Measurements from ENCODE around the gene VPS8.

VPS8 gene

DNA sequence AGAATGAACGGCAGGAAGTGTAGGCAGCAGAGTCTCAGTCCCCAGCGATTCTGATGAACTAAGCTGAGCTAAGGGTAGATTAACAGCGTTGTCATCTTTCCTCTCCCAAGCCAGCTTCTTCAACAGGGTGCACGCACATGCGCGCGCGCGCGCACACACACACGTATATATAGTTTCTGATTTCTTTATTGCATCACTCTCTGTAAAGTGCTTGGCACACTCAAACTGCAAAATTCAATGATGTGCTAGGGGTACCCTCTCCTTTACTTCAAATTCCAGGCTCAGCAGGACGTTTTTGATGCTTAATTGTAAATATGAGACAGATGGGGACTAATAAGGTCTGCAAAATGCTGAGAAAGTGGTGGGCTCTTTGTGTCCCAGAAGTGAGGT lies 26.1 kb upstream of the VPS8 start:
- DNase-seq, result no peak

DNA sequence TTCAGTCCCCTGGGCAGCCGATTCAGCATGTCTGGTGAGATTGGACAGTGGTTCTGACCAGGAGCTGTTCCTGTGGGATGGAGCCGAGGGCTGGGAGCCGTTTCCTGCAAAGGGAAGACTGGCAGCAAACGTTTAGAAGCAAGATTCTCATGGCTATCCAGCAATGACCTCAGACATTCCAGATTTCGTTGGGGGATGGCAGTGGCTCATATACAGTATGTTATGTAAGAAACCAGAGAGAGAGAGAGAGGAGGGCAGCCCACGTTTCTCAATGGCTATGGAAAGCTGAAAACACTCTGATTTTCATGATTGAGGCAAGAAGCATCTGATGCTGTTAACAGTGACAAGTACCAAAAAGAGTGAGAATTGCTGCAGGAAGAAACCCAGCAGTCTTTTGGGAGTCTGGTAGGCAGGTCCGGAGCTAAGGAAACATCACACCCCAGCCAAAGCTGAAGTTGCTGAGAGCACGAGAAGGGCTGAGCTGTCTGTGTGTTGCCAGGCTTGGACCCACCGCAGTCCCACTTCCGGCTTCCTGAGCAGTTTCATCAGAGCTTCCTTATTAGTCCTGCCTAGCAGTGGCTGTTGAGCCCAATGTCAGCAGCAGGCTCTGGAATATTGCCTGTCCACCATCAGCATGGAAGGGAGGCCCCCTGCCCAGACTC lies 25.6 kb upstream of the VPS8 start:
- DNase-seq, result peak; percentile 64

DNA sequence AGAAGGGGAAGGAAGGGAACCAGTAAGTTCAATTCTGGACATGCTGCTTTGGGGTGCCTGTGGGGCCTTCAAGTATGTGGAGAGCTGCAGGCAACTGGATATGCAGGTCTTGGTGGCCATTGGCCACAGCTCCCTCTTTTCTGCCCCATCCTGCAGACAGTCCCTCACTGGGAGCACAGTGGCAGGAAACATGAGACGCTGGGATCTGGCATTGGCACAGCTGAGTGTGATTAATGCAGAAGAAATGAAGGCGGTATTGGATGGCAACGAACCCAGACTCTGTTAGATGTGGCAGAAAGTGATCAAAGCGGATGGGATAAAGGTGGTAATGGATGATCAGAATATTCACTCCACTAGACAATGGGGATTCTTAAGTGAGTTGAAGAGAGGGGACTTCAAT lies 23.2 kb upstream of the VPS8 start:
- DNase-seq, result no peak

DNA sequence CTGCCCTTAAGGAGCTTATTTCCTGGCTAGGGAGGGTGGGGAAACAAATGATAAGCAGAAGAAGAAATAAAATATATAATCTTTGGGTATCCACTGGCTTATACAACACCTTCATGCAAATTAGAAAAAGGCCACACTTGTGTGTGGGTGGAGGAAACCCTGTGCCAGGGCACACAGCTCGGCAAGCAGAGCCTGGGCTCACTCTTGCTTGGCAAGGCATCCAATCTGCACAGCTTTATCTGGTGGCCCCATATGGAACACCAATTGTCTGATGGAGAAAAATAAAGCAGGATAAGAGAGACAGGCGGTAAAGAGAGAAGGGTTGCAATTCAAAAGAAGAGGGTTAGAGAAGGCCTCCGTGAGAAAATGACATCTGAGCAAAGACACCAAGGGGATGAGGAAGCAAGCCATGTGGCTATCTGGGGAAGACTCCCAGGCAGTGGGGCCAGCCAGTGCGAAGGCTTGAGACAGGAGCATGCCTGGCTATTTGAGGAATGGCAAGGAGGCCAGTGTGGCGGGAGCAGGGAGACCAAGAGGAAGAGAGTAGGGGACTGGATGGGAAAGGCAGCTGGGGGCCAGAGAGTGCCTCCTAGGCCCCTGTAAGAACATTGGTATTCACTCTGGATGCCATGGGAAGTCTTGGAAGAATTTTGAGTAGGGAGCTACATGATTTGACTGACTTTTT lies 22.5 kb upstream of the VPS8 start:
- no peak for DNase-seq

DNA sequence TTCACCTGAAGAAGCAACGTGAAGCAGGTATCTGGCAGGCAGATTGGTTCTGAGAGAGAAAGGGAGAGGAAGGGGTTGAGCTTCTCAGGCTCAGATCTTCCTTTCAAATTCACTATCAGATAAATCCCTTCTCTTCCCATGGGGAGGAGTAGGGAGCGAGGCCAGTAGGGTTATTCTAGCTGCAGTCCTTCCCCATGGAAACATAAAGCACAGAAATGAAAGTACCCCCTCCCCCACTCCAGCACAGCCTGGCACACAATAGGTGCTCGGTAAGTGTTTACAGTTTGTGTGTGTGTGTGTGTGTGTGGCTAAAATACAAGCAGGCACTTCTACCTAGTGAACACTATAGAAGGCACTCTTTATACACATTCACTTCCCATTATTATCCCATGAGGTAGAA lies 20.8 kb upstream of the VPS8 start:
- DNase-seq, result no peak

DNA sequence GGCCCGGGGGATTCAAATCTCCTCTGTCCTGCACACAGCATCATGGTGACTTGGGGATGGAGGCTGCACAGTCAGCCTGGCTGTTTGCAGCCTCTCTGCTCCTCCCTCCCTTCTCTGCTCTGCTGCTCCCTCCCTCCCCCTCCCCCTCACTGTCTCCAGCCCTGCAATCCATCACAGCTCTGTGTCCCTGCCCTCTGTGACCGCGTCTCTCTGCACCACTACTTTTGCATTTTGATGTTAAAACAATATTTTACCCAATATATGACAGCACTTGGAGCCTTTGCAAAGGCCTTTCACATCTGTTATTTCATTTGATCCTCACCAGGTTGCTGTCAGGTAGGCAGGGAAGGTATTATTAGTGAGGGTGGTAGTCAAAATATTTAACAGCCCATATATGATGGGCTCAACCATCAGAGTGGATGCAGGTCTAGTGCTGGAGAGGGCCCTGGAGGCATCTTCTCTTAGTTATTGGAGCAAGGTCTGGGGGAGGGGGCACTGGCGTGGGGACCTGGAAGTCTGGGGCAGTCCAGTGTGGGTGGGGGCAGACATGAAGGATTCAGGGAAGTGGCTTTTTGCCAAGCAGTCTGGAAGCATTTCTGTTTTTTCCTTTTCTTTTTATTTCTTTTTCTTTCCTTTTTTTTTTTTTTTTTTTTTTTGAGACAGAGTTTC lies 16.3 kb upstream of the VPS8 start:
- DNase-seq, result peak; percentile 34

DNA sequence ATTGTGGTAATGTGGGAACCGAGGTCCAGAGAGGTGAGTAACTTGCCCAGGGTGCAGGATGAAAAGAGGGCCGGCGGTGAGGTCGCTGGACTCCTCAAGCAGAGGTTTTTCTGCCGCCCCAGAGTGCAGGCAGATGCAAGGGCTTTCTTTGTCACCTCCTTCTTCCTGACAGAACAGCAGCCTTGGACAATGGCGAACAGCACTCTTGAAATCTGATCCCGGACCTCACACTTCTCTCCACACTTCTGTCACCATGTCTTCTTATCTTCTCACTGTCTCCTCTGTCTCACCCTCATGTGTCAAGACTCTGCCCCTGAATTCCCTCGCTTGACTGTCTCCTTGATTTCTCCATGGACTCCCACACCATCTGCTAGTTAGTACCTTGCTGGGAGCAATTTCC lies 15.4 kb upstream of the VPS8 start:
- no peak for DNase-seq

DNA sequence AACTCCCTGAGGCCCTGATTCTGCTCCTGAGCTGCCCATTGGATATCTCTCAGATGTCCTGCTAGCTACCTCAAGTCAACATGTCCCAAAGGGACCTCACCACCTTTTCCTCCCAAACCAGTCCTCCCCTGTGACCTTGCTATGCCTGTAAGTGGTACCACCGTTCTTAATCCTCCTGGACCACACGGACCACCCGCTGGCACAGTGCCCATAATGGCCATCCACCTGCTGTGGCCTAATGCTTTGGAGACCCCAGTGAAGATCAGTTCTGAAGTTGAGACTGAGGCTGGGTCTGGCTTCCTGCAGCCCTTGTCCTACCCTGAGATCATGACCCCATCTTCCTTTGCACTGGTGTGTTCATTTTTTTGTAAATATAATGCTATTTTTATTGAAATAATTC lies 15.0 kb upstream of the VPS8 start:
- DNase-seq, result no peak

DNA sequence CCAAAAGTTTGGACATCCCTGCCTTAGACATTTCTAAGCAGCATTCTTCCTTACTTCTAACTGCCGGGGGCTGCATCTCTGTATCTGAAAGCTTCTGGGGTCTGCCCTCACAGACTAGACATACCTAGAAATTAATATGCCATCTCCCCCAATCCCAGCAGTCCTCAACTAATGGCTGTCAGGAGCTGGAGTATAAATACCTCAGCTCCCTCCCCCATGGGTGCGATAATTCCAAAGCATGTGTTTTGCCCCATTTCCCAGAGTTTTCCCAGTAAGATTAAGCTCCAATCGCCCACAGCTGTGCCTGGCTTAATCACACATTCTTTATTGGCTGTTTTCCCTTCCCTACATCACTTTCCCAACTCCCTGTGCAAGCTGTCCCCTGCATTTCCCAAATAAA lies 13.8 kb upstream of the VPS8 start:
- DNase-seq, result no peak

DNA sequence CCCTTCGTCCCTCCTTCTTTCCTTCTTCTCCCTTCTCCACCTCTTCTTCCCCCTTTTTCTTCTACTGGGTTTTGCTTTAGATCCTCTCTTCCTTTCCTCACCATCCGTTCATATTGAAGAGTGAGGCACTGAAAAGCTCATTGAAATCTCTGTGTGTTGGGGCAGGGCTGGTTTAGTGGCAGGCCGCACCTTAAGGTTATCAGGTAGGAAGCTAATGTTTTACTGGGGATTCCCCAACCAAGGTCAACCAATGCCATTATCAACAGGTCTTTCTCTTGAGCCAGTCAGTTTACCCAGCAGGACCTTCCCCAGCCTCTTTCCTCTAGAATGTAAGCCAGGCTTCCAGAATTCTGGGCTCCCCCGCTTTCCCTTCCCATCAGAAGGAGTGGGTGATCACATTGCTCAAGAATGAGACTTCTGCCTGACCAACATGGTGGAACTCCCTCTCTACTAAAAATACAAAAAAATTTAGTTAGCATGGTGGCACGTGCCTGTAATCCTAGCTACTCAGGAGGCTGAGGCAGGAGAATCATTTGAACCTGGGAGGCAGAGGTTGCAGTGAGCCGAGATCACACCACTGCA lies 11.5 kb upstream of the VPS8 start:
- DNase-seq, result no peak

DNA sequence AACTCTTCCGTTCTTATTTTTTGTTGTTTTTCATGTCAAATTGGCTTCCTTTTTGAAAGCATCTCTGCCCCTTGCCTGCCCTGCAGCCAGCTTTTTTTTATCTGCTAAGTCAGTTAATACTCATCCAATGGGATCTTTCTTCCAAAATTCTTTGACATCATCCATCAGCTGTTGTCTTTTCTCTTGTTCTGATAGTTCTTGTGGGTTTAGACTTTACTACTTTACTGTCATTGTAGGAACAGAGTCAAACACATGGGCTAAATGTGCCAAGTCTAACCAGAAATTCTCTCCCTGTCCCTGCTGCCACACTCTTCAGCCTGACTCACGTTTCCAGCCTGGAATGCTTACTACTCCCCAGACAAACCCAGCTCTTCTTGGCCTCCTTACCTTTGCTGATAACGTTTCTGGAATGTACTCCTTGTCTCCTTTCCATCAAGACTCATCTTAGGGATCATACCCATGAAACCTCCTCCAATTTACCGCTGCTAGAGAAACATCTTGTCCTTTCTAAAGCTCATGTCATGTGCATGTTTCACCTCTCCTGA lies 10.7 kb upstream of the VPS8 start:
- no peak for DNase-seq

DNA sequence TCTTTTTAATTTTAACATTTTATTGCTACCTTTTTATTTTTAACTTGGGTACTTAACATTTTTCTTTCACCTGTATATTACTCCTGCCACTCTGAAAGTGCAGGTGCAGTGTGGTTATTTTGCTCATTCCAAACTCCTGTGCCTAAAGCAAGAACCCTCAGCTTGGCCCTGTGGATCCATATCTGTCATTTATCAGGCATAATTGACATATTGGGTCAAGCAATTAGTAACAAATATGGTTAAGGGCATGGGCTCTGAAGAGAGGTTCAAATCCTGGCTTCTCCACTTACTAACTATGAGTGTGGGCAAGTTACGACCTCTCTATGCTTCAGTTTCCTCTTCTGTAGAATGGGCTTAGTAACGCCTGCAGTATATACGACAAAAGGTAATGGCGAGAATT lies 9.8 kb upstream of the VPS8 start:
- DNase-seq, result no peak

DNA sequence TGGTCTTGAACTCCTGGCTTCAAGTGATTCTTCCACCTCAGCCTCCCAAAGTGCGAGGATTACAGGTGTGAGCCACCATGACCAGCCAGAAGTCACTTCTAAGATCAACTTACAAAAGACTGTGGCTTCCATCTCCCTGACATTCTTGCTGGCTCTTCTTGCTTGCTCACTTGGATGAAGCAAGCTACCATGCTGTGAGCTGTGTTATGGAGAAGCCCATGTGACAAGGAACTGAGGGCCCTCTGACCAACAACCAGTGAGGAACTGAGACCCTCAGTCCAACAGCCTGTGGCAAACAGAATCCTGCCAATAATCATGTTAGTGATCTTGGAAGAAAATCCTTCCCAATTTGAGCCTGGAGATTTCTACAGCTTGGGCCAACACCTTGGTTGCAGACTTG lies 7.2 kb upstream of the VPS8 start:
- no peak for DNase-seq

DNA sequence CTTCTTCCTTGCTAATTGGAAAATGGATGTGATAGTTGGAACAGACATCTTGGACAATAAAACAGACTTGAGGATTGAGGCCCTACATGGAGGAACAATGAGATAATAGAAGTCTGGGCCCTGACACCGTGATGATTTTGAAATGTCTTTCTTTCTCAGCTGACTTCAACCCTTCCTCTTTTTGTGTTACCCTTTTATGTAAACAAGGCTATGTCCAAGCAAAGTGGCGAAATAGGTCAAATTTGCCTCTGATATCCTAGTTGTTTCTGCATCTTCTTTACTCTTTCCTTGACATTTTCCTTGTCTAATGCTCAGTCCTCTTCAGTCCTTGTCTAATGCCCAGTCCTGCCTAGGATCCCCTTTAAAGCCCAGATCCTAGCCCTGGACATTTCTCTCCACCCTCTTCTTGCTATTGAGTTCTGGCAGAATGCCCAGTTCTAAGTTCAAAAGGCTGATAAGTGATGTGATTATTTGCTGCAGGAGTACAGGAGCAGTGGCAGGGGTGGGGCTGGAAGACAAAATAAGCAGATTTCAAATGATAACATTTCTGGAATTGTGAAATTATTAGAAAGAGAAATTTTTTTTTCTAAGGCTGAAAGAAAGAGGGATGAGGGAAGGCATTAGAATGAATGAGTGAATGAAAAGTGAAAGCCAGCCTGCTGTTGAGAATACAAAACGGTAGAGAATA lies 6.5 kb upstream of the VPS8 start:
- DNase-seq, result no peak

DNA sequence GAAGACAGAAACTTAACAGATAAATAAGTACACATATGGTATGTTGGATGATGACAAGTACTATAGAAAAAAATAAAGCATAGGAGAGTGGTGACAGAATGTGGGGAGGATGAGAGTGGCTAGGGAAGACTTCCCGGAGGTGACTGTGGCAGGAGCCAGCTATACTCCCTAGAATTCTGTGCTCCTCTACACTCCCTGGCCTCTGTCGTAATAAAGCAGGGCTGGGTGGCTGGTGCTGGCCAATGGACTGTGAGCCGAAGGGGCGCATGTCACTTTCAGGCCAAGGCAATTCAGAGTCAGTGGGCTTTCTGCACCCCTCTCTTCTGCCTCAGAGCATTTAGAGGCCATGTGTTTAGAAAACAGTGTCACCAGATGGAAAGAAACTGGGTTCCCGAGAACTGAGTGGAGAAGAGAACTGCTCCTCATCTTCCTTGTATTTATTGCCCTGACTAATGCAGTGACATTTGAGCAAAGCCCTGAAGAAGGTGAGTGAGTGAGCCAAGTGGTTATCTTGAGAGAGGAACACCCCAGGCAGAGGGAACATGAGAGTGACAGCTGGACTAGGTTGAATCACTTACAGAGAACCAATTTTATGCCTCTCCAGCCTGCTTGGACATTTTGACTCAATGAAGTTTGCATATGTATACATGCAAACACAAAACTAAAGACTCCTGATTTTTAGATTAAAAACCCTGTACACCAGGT lies 5.2 kb upstream of the VPS8 start:
- DNase-seq, result no peak

DNA sequence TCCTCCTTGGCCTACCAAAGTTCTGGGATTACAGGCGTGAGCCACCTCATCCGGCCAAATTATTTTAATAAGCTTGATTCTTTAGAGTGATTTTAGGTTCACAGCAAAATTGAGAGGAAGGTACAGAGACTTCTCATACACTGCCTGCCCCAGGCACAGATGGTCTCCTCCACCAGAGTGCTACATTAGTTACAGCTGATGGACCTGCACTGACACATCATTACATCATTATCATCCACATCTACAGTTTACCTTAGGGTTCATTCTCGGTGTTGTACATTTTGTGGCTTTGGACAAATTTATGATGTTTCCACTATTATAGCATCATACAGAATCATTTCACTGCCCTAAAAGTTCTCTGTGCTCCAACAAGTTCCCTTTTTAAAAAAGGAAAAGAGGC lies 4.4 kb upstream of the VPS8 start:
- no peak for DNase-seq

DNA sequence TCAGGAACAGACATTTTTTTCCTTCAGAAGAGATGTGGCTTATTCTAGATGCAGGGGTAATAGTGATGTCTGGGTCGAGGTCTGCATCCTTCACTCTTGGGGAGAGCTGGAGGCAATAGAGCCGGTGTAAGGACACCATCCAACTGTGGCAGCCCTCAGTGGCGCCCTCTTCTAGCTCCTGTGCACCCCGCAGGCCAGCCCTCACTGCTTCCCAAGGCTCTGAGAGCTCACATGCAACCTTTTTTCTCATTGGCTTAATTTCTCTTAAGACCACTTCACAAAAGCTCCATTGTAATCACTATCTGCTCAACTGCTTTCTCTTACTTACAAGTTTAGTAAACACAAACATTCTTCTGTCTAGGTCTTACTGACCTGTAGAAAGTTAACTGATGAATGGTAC lies 3.9 kb upstream of the VPS8 start:
- DNase-seq, result no peak

DNA sequence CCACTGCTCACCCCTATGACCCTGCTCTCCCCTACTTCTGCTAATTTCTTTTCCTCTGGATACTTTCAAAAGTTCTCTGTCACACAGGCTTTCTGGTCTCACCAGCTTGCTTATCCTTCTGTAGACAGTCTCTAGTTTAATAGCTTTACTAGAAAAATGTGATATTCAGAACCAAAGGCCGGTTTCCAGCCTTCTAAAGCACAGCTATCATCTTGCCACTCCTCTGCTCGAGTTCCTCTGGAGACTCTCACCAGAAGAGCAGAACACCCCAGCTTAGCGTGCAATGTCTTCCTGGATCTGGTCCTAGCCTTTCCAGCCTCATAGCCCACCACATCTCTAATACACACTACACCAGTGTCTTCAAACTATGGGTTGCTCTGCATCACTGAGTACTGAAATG lies 1.8 kb upstream of the VPS8 start:
- no peak for DNase-seq

DNA sequence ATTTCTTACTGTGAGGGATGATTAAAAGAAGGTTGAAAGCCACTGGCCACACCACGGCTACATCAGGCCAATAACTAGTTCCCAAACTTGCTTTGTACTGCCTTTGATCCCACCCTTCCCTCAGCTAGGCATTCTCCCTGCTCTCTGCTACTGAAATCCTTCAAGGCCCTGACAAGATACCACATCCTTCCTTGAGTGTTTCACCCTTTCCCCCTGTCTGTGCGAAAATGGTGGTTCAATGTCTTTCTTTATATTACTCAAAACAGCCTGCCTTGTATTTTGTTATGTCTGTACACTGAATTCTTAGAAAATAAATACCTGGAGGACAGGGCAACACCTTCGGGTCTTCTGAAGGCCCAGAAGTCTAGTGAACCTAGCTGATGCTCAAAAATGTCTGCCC lies 932 bp upstream of the VPS8 start:
- DNase-seq, result no peak

DNA sequence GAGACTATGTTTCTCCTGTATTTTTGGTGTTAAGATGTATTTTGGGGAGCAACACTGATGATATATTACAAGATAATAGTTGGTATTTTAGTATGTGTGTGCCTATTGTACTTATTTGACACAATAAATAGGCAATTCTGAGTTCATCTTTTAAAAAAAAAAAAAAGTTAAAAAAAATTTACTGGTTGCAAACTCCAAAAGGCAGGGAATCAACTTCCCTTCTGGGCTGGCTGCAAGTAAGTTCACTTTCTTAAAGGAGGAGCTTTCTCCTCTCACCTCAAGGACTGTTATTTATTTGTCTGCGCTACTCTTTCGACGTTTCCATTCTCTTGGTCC lies 335 bp upstream of the VPS8 start:
- no peak for DNase-seq

DNA sequence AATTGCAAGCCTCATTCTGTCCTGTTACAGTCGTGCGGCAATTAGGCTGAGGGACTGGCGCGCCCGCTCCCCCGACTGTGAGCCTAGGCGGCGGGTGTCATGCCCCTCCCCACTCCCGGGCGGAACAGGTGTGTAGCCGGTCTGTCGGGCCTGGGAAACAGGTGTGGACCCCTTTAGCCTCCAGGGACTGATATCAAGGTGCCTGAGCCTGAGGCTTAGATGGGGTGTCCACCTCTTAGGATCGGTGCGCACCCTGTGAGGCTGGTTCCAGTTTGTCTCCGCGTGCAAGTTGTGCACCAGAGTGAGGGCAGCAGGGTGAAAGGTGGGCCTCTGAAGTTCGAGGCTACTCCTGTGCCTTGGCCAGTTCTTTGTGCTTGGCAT lies 686 bp downstream of the VPS8 start:
- no peak for DNase-seq

DNA sequence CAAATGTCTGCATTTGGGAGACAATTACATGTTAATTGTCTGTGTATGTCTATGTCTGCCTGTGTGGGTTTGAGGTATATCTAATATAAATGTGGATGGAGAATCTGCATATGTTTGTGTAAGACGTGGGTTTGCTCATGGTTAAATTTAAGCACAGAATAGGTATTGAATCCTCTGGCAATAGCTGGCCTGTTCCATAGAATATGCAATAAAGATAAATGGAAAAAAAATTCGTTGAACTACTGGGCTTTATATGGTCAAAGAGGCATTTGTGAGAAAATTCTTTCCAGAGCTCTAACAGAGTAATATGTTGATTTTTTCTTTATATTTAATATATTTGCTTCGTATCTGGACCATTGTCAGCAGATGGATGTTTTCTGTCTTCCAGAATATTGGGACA lies 1.4 kb downstream of the VPS8 start:
- DNase-seq, result no peak

DNA sequence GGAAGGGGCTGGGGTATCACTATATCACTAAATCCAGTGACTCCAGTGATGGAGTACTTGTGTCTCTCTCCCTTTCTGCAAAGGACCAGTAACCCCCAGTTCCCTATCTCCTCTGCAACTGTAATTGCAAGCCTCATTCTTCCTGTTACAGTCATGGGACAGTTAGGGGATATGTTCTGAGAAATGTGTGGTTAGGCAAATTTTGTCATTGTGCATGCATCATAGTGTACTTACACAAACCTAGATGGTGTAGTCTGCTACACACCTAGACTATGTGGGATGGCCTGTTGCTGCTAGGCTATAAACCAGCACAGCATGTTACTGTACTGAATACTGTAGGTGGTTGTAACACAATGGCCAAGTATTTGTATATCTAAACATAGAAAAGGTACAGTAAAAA lies 2.2 kb downstream of the VPS8 start:
- no peak for DNase-seq

Measured in retina (tissue), 1 donor.